Esophagus squamous epithelium (tissue), 5 donors: ENCODE data around the gene EVX2. TPM values are rescaled to one million over a fixed set of nuclear protein-coding genes. Genes with fewer than 3 reads are reported as not detected.

Source experiments
- DNase-seq: peaks from one replicate; lab custom pipeline; 2025; lab: John Stamatoyannopoulos, UW
- H3K27ac ChIP-seq, 4 donors: fragments of 200-600 bp; sonication (generic); one replicate each; pipeline ENCODE4 v1.5.1; 2016 to 2019; ENCODE audit warnings: mild to moderate bottlenecking in 1 of 4
- H3K27me3 ChIP-seq, 4 donors: fragments of 200-600 bp; sonication (generic); 1 replicate in 3 of 4; 2 replicates in 1 of 4; pipeline versions ENCODE4 v1.5.1 to v1.6.0; 2017 to 2021; ENCODE audit warnings: antibody characterized with exemption in 1 of 4
- H3K36me3 ChIP-seq, 3 donors: fragments of 200-600 bp; sonication (generic); one replicate each; pipeline ENCODE4 v1.5.1; 2016 to 2019
- H3K4me1 ChIP-seq, 3 donors: fragments of 200-600 bp; sonication (generic); one replicate each; pipeline ENCODE4 v1.5.1; 2017 to 2019
- H3K4me3 ChIP-seq, 4 donors: fragments of 200-600 bp; sonication (generic); 1 replicate in 3 of 4; 2 replicates in 1 of 4; pipeline ENCODE4 v1.5.1; 2016 to 2019; ENCODE audit warnings: mild to moderate bottlenecking in 2 of 4, moderate library complexity in 1 of 4
- H3K9me3 ChIP-seq, 3 donors: fragments of 200-600 bp; sonication (generic); one replicate each; pipeline ENCODE4 v1.5.1; 2016 to 2019
- CTCF ChIP-seq, 6 experiments: fragments of 450-650 bp in 4 of 6; fragments of 200-600 bp in 2 of 6; sonication (generic) in 2 of 6; IDR thresholded peaks; one replicate each; pipeline ENCODE4 v1.5.1; 2016 to 2019; ENCODE audit warnings: antibody characterized with exemption in 6 of 6, mild to moderate bottlenecking in 4 of 6, moderate library complexity in 4 of 6
- POLR2A ChIP-seq, 4 donors: fragments of 450-650 bp; IDR thresholded peaks; one replicate each; pipeline ENCODE4 v1.6.1; 2017; ENCODE audit warnings: antibody characterized with exemption in 4 of 4, mild to moderate bottlenecking in 4 of 4, moderate library complexity in 3 of 4
- whole genome bisulfite sequencing, 2 donors: methylation state at CpG; one replicate each; pipeline ENCODE4 v1.1.5; 2018; 5-methylcytosine and 5-hydroxymethylcytosine counted together
- intact Hi-C: fragments of 100-400 bp; cut with DNase I; formaldehyde crosslinking; loops from one replicate; pipeline ENCODE4 v1.15.0; 2022
- total RNA-seq, 4 donors: library from RNA; depleted of rRNA; stranded (reverse); fragments of >200 nt; gene quantifications; one replicate each; pipeline ENCODE4 v1.1.0, GENCODE V29; 2016
- donor health status: DM: yes; HTN: yes; CAD: no.

Gene EVX2
- total RNA-seq, 4 donors from 2014 or later = not detected

DNA sequence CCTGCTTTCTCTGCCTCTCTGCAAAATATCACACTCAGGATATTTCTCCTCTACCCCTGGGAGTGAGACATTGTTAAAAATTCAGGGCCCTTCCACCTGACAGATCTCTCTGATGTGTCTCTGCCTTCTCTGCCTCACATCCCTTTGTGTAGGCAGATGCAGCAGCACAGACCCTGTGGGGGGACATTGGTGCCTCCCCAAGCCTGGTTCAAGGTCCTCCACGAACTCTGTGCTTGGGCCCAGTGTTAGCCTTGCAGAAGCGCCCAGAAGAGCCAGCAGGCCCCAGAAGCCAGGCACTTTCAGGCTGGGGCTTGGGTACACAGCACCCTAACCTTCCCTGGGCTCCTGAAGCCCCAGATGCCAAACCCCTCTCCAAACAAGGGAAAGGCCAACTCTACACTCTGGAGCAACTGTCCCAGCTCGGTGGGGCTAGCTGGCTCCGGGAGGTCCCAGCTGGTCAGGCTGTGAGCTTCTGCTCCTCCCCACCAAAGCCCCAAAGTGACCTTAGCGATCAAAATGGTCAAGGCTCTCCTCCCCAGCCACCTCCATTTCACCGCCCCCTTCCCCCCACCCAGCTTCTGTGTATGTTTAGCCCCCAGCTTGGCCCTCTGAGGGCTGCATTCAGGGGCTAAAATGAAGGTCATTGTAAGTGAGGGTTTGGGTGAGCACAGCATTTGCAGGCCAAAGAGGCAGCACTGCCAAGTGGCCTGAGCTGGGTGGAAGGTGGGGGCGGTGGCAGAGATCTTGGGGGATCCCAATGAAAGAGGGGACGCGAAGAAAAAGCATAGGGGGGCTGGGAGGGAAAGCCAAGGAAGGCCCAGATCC lies 41.4 kb upstream of the EVX2 start:
- 23 to 30% methylated on average over 2 to 5 of the region's 9 CpGs for WGBS, 2 donors
- H3K27me3 ChIP-seq = peaks cover 38 to 100% (median 61%) of the 10 kb centered on the region in 4 donors
- intact Hi-C loops = loop anchor here (5.0 to 10.0 kb wide), 3 partner anchors 512 to 1020 kb away; no protein-coding TSS in a partner anchor
- H3K27ac ChIP-seq = peak overlapping the region in 3 of 4 donors; percentile 45 to 85 (median 61)
- no peaks in the 10 kb centered on the region for H3K36me3 ChIP-seq
- H3K9me3 ChIP-seq = no peaks in the 10 kb centered on the region
- no peak for DNase-seq
- peaks cover 6 to 60% (median 9%) of the 10 kb centered on the region in 3 donors for H3K4me1 ChIP-seq
- TF ChIP-seq CTCF (IDR thresholded peaks at IDR 0.05) (no peak), POLR2A (IDR thresholded peaks at IDR 0.05) (no peak)
- H3K4me3 ChIP-seq = peak overlapping the region in 3 of 4 donors; percentile 27 to 54 (median 36)

- Histone ChIP-seq H3K4me1 (peaks cover 0 to 52% (median 6%) of the 10 kb centered on the region in 3 donors), H3K27ac (peak overlapping the region in 3 of 4 donors; percentile 61 to 85 (median 78)), H3K27me3 (peaks cover 40 to 100% (median 60%) of the 10 kb centered on the region in 4 donors), H3K36me3 (no peaks in the 10 kb centered on the region), H3K9me3 (no peaks in the 10 kb centered on the region), H3K4me3 (peak overlapping the region; percentile 27 to 59 (median 42))
- intact Hi-C loops = loop anchor here (10.0 kb wide), 2 partner anchors 690 to 1020 kb away; no protein-coding TSS in a partner anchor
- no peak for DNase-seq
- no peak for TF ChIP-seq POLR2A (IDR thresholded peaks at IDR 0.05)
- no peak for TF ChIP-seq CTCF (IDR thresholded peaks at IDR 0.05)
- 19 to 26% methylated on average over 14 to 22 of the region's 34 CpGs for WGBS, 2 donors
Measured at GRCh38 chr2:176124110-176124946, 40.6 kb upstream of the EVX2 start.

GRCh38 chr2:176123411-176124109 lies 39.8 kb upstream of the EVX2 start:
- intact Hi-C loops = loop anchor here (10.0 kb wide), 2 partner anchors 691 to 1021 kb away; no protein-coding TSS in a partner anchor
- TF ChIP-seq CTCF (IDR thresholded peaks at IDR 0.05) (no peak), POLR2A (IDR thresholded peaks at IDR 0.05) (no peak)
- H3K36me3 ChIP-seq = no peaks in the 10 kb centered on the region
- no peaks in the 10 kb centered on the region for H3K9me3 ChIP-seq
- H3K4me1 ChIP-seq = peaks cover 0 to 48% (median 4%) of the 10 kb centered on the region in 3 donors
- 10 to 12% methylated on average over 21 to 28 of the region's 40 CpGs for WGBS, 2 donors
- H3K27ac ChIP-seq = peak overlapping the region; percentile 36 to 85 (median 70)
- peaks cover 40 to 100% (median 53%) of the 10 kb centered on the region in 4 donors for H3K27me3 ChIP-seq
- no peak for DNase-seq
- H3K4me3 ChIP-seq = peak overlapping the region; percentile 27 to 59 (median 42)

DNA sequence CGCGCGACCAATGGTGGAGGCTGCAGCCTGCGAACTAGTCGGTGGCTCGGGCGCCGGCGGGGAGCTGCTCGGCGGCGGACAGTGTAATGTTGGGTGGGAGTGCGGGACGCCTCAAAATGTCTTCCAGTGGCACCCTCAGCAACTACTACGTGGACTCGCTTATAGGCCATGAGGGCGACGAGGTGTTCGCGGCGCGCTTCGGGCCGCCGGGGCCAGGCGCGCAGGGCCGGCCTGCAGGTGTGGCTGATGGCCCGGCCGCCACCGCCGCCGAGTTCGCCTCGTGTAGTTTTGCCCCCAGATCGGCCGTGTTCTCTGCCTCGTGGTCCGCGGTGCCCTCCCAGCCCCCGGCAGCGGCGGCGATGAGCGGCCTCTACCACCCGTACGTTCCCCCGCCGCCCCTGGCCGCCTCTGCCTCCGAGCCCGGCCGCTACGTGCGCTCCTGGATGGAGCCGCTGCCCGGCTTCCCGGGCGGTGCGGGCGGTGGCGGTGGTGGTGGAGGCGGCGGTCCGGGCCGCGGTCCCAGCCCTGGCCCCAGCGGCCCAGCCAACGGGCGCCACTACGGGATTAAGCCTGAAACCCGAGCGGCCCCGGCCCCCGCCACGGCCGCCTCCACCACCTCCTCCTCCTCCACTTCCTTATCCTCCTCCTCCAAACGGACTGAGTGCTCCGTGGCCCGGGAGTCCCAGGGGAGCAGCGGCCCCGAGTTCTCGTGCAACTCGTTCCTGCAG lies 39.1 kb upstream of the EVX2 start, which contains the start of gene HOXD9:
Gene HOXD9, plus strand, starts transcription at position 37 of the 728 bp plus-strand sequence. Its CDS starts 50 bp downstream, at position 87.
- intact Hi-C loops = loop anchor here (10.0 kb wide), 2 partner anchors 692 to 1022 kb away; no protein-coding TSS in a partner anchor
- 7% methylated on average over 21 of the region's 84 CpGs; no CpG with 5 or more reads in 1 of the 2 donors for WGBS, 2 donors
- peak within 1 kb of the TSS; percentile 27 to 59 (median 42) for H3K4me3 ChIP-seq
- no peaks in the 10 kb centered on the region for H3K36me3 ChIP-seq
- peak within 1 kb of the TSS; percentile 36 to 85 (median 70) for H3K27ac ChIP-seq
- no peak for DNase-seq
- H3K27me3 ChIP-seq = peaks cover 40 to 100% (median 54%) of the 10 kb centered on the region in 4 donors
- H3K9me3 ChIP-seq = no peaks in the 10 kb centered on the region
- peaks cover 0 to 40% (median 4%) of the 10 kb centered on the region in 3 donors for H3K4me1 ChIP-seq
- TF ChIP-seq POLR2A (IDR thresholded peaks at IDR 0.05) (peak in 1 of 4 donors; percentile 41), CTCF (IDR thresholded peaks at IDR 0.05) (no peak)
